GM12891 (cell line): ENCODE measurements around the gene PRKN.

Experiments
- PAX5 ChIP-seq: IDR thresholded peaks from 2 replicates; pipeline ENCODE4 v1.6.1; 2011; ENCODE audit warnings: low read length, moderate library complexity, mild to moderate bottlenecking; ENCODE audit not compliant: insufficient read depth, severe bottlenecking
- POLR2A ChIP-seq: IDR thresholded peaks from 2 replicates; pipeline ENCODE4 v1.6.1; 2011; ENCODE audit warnings: low read depth, low read length, control low read depth
- POLR2AphosphoS5 ChIP-seq: IDR thresholded peaks from 2 replicates; pipeline ENCODE4 v1.6.1; 2011; ENCODE audit warnings: low read depth, low read length, control low read depth
- SPI1 ChIP-seq: IDR thresholded peaks from 2 replicates; pipeline ENCODE4 v1.6.1; 2011; ENCODE audit warnings: low read depth, low read length, control low read depth
- TAF1 ChIP-seq: IDR thresholded peaks from 2 replicates; pipeline ENCODE4 v1.6.1; 2011; ENCODE audit warnings: low read depth, low read length, control low read depth

- TF ChIP-seq POLR2AphosphoS5 (no peak), TAF1 (no peak), POLR2A (no peak), SPI1 (no peak), PAX5 (no peak)
Observed at GRCh38 chr6:162644153-162644552, 83.4 kb downstream of the PRKN start.
